A673 (cell line): Measurements from ENCODE around the gene CSF2.

Experiments
- EZH2 ChIP-seq: fragments of 200-600 bp; sonication (generic); IDR thresholded peaks from 2 replicates; pipeline ENCODE4 v1.6.1; 2017; ENCODE audit warnings: borderline replicate concordance, low read depth, mild to moderate bottlenecking, mixed read lengths, antibody characterized with exemption, low read length; ENCODE audit not compliant: poor library complexity, severe bottlenecking
- TF ChIP-seq, protein P1 (sequence below): fragments of 300-800, 200-600 bp; sonication (generic); conservative IDR thresholded peaks from 2 replicates; pipeline ENCODE4 v1.5.1; 2017; ENCODE audit warnings: low read depth, mild to moderate bottlenecking, antibody characterized with exemption, low read length, moderate library complexity, mixed read lengths

GRCh38 chr5:132024789-132025402 lies 48.7 kb upstream of the CSF2 start:
- TF ChIP-seq, protein P1, sequence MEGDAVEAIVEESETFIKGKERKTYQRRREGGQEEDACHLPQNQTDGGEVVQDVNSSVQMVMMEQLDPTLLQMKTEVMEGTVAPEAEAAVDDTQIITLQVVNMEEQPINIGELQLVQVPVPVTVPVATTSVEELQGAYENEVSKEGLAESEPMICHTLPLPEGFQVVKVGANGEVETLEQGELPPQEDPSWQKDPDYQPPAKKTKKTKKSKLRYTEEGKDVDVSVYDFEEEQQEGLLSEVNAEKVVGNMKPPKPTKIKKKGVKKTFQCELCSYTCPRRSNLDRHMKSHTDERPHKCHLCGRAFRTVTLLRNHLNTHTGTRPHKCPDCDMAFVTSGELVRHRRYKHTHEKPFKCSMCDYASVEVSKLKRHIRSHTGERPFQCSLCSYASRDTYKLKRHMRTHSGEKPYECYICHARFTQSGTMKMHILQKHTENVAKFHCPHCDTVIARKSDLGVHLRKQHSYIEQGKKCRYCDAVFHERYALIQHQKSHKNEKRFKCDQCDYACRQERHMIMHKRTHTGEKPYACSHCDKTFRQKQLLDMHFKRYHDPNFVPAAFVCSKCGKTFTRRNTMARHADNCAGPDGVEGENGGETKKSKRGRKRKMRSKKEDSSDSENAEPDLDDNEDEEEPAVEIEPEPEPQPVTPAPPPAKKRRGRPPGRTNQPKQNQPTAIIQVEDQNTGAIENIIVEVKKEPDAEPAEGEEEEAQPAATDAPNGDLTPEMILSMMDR, result no peak
- no peak for TF ChIP-seq EZH2
